H1 (cell line): ENCODE results near the gene TMEM232. TPM values are rescaled to one million over a fixed set of nuclear protein-coding genes. Genes with fewer than 3 reads are reported as not detected.

Experiments used
- CTCF ChIA-PET: fragments of 300-600 bp; sonication (Branson Sonifier 250); formaldehyde crosslinking; loops from one replicate; lab custom pipeline; 2021; ENCODE audit not compliant: partially characterized antibody; lab: Charles Lee
- POLR2A ChIA-PET: fragments of 300-600 bp; sonication (Branson Sonifier 250); formaldehyde crosslinking; loops from one replicate; lab custom pipeline; 2021; ENCODE audit warnings: inconsistent platforms; ENCODE audit not compliant: partially characterized antibody; lab: Charles Lee
- DNase-seq, 2 experiments: peaks; one replicate each; pipeline versions ENCODE4 v3.0.0 to v3.0.0-alpha.2; 2010 to 2022; ENCODE audit warnings: low spot score in 2 of 2, low read depth in 1 of 2, mixed read lengths in 1 of 2
- FAIRE-seq: peaks from 2 replicates; lab custom pipeline; 2011; peaks lifted over from hg19 to GRCh38; lab: Jason Lieb, UNC
- H2AFZ ChIP-seq: 2 replicates; pipeline ENCODE4 v1.8.1; 2012; ENCODE audit warnings: low read length, inconsistent platforms
- H2AK5ac ChIP-seq: 2 replicates; pipeline ENCODE4 v1.6.1; 2013; ENCODE audit warnings: low read depth, low read length
- H2BK120ac ChIP-seq: replicated peaks from 2 replicates; pipeline ENCODE3; 2013; ENCODE audit warnings: low read depth, low read length, inconsistent platforms
- H2BK12ac ChIP-seq: 2 replicates; pipeline ENCODE4 v1.6.1; 2013; ENCODE audit warnings: low read depth, low read length
- H2BK15ac ChIP-seq: 2 replicates; pipeline ENCODE4 v1.6.1; 2013; ENCODE audit warnings: low read length
- H2BK20ac ChIP-seq: 2 replicates; pipeline ENCODE4 v1.6.1; 2013; ENCODE audit warnings: low read length
- H2BK5ac ChIP-seq: 2 replicates; pipeline ENCODE4 v1.6.1; 2013; ENCODE audit warnings: low read depth, low read length
- H3K14ac ChIP-seq: 2 replicates; pipeline ENCODE4 v1.6.1; 2013; ENCODE audit warnings: inconsistent platforms; ENCODE audit not compliant: insufficient read length
- H3K18ac ChIP-seq: 2 replicates; pipeline ENCODE4 v1.6.1; 2013; ENCODE audit warnings: low read length; ENCODE audit errors: extremely low read depth
- H3K23ac ChIP-seq: 2 replicates; pipeline ENCODE4 v1.6.1; 2013; ENCODE audit warnings: inconsistent platforms; ENCODE audit not compliant: insufficient read length
- H3K23me2 ChIP-seq: 2 replicates; pipeline ENCODE4 v1.6.1; 2013; ENCODE audit warnings: low read depth, low read length
- H3K27ac ChIP-seq: 2 replicates; pipeline ENCODE4 v1.6.1; 2011; ENCODE audit warnings: low read depth, low read length, inconsistent platforms
- H3K27me3 ChIP-seq, 4 experiments: replicated peaks in 1 of 4; 1 replicate in 1 of 4; 2 replicates in 3 of 4; pipeline versions ENCODE4 v1.6.1 to v1.8.1; 2011 to 2013; ENCODE audit warnings: low read length in 3 of 4, mild to moderate bottlenecking in 3 of 4, inconsistent platforms in 2 of 4, mixed read lengths in 2 of 4, moderate library complexity in 1 of 4; ENCODE audit not compliant: control insufficient read depth in 3 of 4, insufficient read depth in 3 of 4; ENCODE audit errors: extremely low read depth in 1 of 4
- H3K36me3 ChIP-seq, 4 experiments: 2 replicates each; pipeline versions ENCODE4 v1.6.1 to v1.8.1; 2011 to 2013; ENCODE audit warnings: mild to moderate bottlenecking in 4 of 4, low read length in 3 of 4, moderate library complexity in 2 of 4, control low read depth in 1 of 4, inconsistent platforms in 1 of 4; ENCODE audit not compliant: insufficient read depth in 4 of 4, control insufficient read depth in 2 of 4
- H3K4ac ChIP-seq: replicated peaks from 2 replicates; pipeline ENCODE3; 2013; ENCODE audit warnings: low read length, low read depth, mixed read lengths, inconsistent platforms; ENCODE audit not compliant: insufficient read length
- H3K4me1 ChIP-seq, 4 experiments: replicated peaks in 1 of 4; 1 replicate in 1 of 4; 2 replicates in 3 of 4; pipeline versions ENCODE4 v1.6.1 to v1.8.1; 2011 to 2013; ENCODE audit warnings: low read length in 3 of 4, inconsistent platforms in 2 of 4, mixed read lengths in 1 of 4; ENCODE audit not compliant: insufficient read depth in 4 of 4, control insufficient read depth in 3 of 4
- H3K4me2 ChIP-seq, 2 experiments: 2 replicates each; pipeline versions ENCODE4 v1.6.1 to v1.8.1; 2011 to 2013; ENCODE audit warnings: low read depth in 2 of 2, low read length in 2 of 2, control low read depth in 1 of 2, inconsistent platforms in 1 of 2, mild to moderate bottlenecking in 1 of 2; ENCODE audit not compliant: insufficient read depth in 1 of 2
- H3K4me3 ChIP-seq, 4 experiments: fragments of 200-600, 300-600 bp in 1 of 4; sonication (generic), shearing (Covaris generic), sonication (Bioruptor Twin) in 1 of 4; 2 replicates each; pipeline versions ENCODE4 v1.5.1 to v1.8.1; 2011 to 2016; ENCODE audit warnings: low read length in 4 of 4, low read depth in 3 of 4, control low read depth in 2 of 4, inconsistent platforms in 2 of 4, mild to moderate bottlenecking in 2 of 4, mixed read lengths in 1 of 4, moderate library complexity in 1 of 4; ENCODE audit not compliant: insufficient read depth in 2 of 4; ENCODE audit errors: extremely low read depth in 1 of 4
- H3K56ac ChIP-seq: replicated peaks from 2 replicates; pipeline ENCODE3; 2013; ENCODE audit warnings: low read depth, mild to moderate bottlenecking, mixed read lengths, low read length, inconsistent platforms; ENCODE audit not compliant: insufficient read length
- H3K79me1 ChIP-seq: 2 replicates; pipeline ENCODE4 v1.6.1; 2013; ENCODE audit warnings: low read depth, low read length, control low read depth
- H3K79me2 ChIP-seq, 2 experiments: 2 replicates each; pipeline versions ENCODE4 v1.6.1 to v1.8.1; 2012 to 2013; ENCODE audit warnings: low read length in 2 of 2, mild to moderate bottlenecking in 2 of 2, inconsistent platforms in 1 of 2; ENCODE audit not compliant: insufficient read depth in 2 of 2, control insufficient read depth in 1 of 2
- H3K9ac ChIP-seq, 4 experiments: replicated peaks in 1 of 4; 1 replicate in 1 of 4; 2 replicates in 3 of 4; pipeline versions ENCODE4 v1.6.1 to v1.8.1; 2011 to 2013; ENCODE audit warnings: low read depth in 3 of 4, low read length in 3 of 4, control low read depth in 2 of 4, mild to moderate bottlenecking in 2 of 4, moderate library complexity in 2 of 4, inconsistent platforms in 1 of 4; ENCODE audit errors: extremely low read depth in 1 of 4
- H3K9me3 ChIP-seq, 2 experiments: 2 replicates each; pipeline versions ENCODE4 v1.6.1 to v1.8.1; 2012 to 2013; ENCODE audit warnings: mild to moderate bottlenecking in 2 of 2, moderate library complexity in 2 of 2, control low read depth in 1 of 2, inconsistent platforms in 1 of 2, low read depth in 1 of 2, low read length in 1 of 2, mixed read lengths in 1 of 2; ENCODE audit not compliant: insufficient read depth in 2 of 2
- H4K20me1 ChIP-seq, 2 experiments: replicated peaks in 1 of 2; 2 replicates each; pipeline versions ENCODE3 to v1.8.1; 2011 to 2013; ENCODE audit warnings: inconsistent platforms in 2 of 2, low read length in 2 of 2, mild to moderate bottlenecking in 1 of 2; ENCODE audit not compliant: insufficient read depth in 2 of 2, control insufficient read depth in 1 of 2
- H4K5ac ChIP-seq: 2 replicates; pipeline ENCODE4 v1.6.1; 2013; ENCODE audit warnings: low read length, low read depth, mixed read lengths, inconsistent platforms; ENCODE audit not compliant: insufficient read length
- H4K8ac ChIP-seq: 2 replicates; pipeline ENCODE4 v1.8.0; 2013; ENCODE audit warnings: mild to moderate bottlenecking, moderate library complexity, low read length, inconsistent platforms; ENCODE audit not compliant: insufficient read depth; ENCODE audit errors: extremely low read depth
- H4K91ac ChIP-seq: replicated peaks from 2 replicates; pipeline ENCODE3; 2013; ENCODE audit warnings: low read length, mixed read lengths, inconsistent platforms; ENCODE audit not compliant: insufficient read length
- KDM1A ChIP-seq: fragments of 200-600, 300-600 bp; sonication (generic); IDR thresholded peaks from 2 replicates; pipeline ENCODE4 v1.7.1; 2016; ENCODE audit warnings: mild to moderate bottlenecking, low read length, borderline replicate concordance
- WGBS, 2 experiments: shearing (Covaris generic) in 1 of 2; methylation state at CpG; one replicate each; pipeline versions ENCODE4 v1.1.6 to v1.1.7; 2013 to 2015; ENCODE audit warnings: low lambda C conversion rate in 2 of 2, mixed read lengths in 2 of 2, inconsistent platforms in 1 of 2, low coverage in 1 of 2, missing lambda C conversion rate in 1 of 2; ENCODE audit not compliant: insufficient replicate concordance in 2 of 2, insufficient coverage in 1 of 2, insufficient read length in 1 of 2; ENCODE audit errors: extremely low coverage in 1 of 2, missing lambda C conversion rate in 1 of 2; 5-methylcytosine and 5-hydroxymethylcytosine counted together
- polyA plus RNA-seq, 7 experiments: library from polyadenylated mRNA; depleted of rRNA in 3 of 7; stranded (reverse) in 5 of 7; unstranded in 2 of 7; fragments of >200 nt in 5 of 7; fragments of 200-250 nt in 2 of 7; gene quantifications; 1 replicate in 5 of 7; 2 replicates in 1 of 7; 4 replicates in 1 of 7; pipeline versions ENCODE4 v1.2.1 to v1.2.3, GENCODE V29; 2011 to 2013; ENCODE audit warnings: missing spikeins in 2 of 7, mixed read lengths in 2 of 7
- total RNA-seq: library from RNA; stranded (reverse); fragmentation: NEBNext Ultra II Directional; extraction: Animal tissue kit (Norgen Biotek cat#: 25700); gene quantifications from 2 replicates; pipeline ENCODE4 v1.2.1, GENCODE V29; 2021

The TMEM232 gene
- total and polyA plus RNA-seq, 2 of the 8 experiments (the other 6 are each of a cell fraction or from before 2014, with no cell fraction given): 0.38 to 1.3 TPM

- H3K79me1 ChIP-seq: no peaks in the 10 kb centered on the region
- WGBS, 2 experiments: 88% methylated on average over 1 of the region's 1 CpG; no CpG with 5 or more reads in 1 of the 2 experiments
- H3K9me3 ChIP-seq: 0 out of 4 replicates have a peak, but pooled peaks cover 0 to 4% of the 10 kb centered on the region in 2 experiments
- CTCF ChIA-PET: no interaction called here
- no peak for FAIRE-seq
- H4K20me1 ChIP-seq: no peaks in the 10 kb centered on the region
- H3K36me3 ChIP-seq: no peaks in the 10 kb centered on the region
- no peak overlapping the region for H2BK5ac ChIP-seq
- no peak overlapping the region for H3K4ac ChIP-seq
- POLR2A ChIA-PET: no interaction called here
- no peak overlapping the region for H4K8ac ChIP-seq
- no peak for DNase-seq
- H3K18ac ChIP-seq: no peak overlapping the region
- H3K27me3 ChIP-seq: no peaks in the 10 kb centered on the region
- H2BK120ac ChIP-seq: no peak overlapping the region
- no peaks in the 10 kb centered on the region for H3K4me1 ChIP-seq
- no peak overlapping the region for H2AFZ ChIP-seq
- no peak overlapping the region for H3K23ac ChIP-seq
- no peak overlapping the region for H3K4me3 ChIP-seq
- H3K23me2 ChIP-seq: no peaks in the 10 kb centered on the region
- no peaks in the 10 kb centered on the region for H3K79me2 ChIP-seq
- no peak overlapping the region for H2BK20ac ChIP-seq
- no peak overlapping the region for H4K91ac ChIP-seq
- H2BK15ac ChIP-seq: no peak overlapping the region
- H3K14ac ChIP-seq: no peak overlapping the region
- no peak overlapping the region for H3K9ac ChIP-seq
- H3K56ac ChIP-seq: no peak overlapping the region
- no peak overlapping the region for H3K27ac ChIP-seq
- H3K4me2 ChIP-seq: no peak overlapping the region
- no peak overlapping the region for H2BK12ac ChIP-seq
- H2AK5ac ChIP-seq: no peak overlapping the region
- H4K5ac ChIP-seq: no peak overlapping the region
- 0 out of 2 replicates have a peak, but pooled peaks have one; percentile 22 for TF ChIP-seq KDM1A
Observed at GRCh38 chr5:110616009-110616408, 110.5 kb downstream of the TMEM232 start.
